ENCODE results near the gene UHRF1.
"Not testable (repeated sequence)": the region's sequence is repeated elsewhere in the genome, so short reads cannot be mapped to it uniquely, and the experiment has no call there.

Gene UHRF1

GRCh38 chr19:4974880-4975469, 65.7 kb downstream of the UHRF1 start:
- DNase-seq = no peak

- DNase-seq = not testable (repeated sequence)
Measured at GRCh38 chr19:4975601-4976000, 66.3 kb downstream of the UHRF1 start.

DNA sequence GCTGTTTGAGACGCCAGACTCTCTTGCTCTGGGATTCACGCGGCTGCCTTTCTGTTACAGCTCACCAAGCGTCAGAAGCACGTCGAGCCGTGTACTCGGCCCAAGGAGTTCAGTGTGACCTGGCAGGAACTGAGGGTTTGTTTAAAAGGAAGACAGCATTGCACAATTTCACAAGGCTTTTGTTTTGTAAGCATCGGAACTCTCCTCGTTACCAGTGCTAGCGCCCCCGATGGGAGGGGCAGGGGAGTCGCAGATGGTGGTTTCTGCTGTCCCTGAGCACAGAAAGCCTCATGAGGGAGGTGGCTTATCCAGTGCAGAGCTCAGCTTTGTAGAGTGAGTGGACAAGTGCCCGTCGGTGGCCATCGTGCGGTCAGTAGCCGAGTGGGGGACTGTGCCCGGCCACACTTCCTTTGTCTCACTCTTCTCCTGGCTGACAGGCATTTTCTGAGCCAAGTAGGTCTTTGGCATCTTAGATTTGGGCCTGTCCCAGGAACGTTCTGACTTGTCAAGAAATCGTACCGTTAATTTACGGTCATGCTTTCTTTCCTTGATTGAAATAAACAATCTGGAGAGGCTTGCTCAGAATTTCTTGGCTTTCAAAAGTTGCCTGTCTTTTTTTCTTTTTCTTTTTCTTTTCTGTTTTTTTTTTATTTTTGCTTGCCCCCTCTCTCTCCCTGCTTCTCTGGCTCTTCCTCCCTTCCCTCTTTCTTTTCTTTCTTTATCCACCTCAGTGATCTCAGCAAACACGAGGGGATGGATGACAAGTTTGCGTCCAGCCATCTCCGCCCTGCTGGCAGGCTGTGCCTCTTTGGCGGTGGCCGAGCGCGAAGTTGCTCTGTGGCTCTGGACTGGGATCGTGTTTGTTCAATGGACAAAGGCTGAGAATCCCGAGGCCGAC, 67.3 kb downstream of the UHRF1 start:
- DNase-seq = no peak

DNA sequence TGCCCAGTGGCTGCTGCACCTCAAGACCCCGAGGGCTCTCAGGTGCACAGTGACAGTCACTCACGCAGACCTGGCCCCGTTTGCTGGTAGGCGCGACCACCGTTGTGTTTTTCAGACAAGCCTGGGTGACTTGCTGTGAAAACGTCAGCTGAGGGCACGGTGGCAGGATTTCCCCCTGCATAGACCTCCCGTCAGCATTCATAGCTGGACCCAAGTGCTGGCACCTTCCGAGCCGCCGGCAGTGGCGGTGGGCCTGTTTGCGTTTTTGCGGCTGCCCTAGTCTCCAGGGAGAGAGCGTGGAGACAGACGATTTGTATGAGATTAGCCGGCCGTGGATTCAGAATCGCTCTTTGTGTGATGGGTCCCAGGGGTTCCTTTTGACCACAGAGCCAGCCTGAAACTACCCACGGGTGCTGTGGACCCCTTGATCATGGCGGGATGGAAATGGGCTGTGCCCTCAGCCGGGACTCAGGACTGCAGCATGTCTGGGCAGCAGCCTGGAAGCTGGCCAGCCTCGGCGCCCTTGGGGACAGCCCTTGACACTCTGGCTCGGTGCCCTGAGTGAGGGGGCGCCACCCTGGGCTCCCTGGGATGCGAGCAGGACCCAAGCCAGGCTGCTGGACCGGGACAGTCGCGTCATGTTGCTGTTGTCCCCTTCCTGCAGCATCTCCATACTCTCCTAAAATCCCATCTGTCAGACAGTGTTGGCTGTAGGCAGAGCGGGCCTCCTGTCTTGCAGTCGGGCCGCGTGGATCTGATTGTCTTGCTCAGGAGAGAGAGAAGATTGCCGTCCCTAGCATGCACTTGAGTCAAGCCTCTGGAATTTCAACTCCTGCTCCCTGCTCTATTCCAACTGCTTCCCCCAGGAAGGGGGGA, 68.2 kb downstream of the UHRF1 start:
- DNase-seq = no peak

GRCh38 chr19:4979211-4979807, 70.0 kb downstream of the UHRF1 start:
- no peak for DNase-seq

GRCh38 chr19:4980067-4980466, 70.8 kb downstream of the UHRF1 start:
- DNase-seq = no peak

DNA sequence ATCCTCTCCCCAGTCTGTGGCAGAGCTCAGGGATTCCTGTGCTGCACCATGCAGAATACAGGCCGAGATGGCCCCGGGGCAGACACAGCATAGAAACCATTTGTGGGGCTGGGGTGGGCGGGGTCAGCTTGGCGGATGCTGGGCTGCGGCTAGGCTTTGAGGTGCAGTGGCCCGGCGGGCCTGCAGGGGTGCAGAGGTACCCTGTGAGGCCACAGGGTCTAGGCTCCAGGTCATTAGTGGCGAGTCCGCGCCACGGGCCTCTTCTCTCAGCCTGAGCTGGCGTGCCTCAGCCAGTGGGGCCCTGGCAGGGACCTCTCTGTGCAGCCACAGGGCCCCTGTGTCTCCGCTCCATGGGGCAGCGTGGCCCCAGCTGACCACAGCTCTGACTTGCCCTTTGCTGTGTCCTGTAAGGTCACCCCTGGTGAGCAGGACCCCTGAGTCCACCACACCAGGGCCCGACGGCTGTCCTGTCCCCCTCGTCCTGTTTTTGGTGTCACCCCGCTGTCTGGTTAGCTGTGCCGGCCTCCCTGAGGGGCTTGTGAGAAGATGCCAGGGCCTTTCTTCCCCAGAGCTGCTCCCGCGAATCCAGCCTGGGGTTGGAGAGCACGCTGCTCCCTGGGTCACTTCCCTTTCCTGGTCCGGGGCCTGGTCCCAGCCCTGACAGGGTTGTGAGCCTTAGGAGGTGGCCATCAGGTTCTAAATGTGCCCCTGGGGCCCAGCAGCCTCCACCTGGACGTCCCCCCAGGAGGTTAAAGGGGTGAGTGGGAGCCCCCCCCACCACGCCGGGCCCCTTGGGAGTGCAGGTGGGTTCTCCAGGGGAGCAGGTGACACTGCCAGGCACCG, 71.8 kb downstream of the UHRF1 start:
- DNase-seq = no peak

- no peak for DNase-seq
Measured at GRCh38 chr19:4981681-4981958, 72.3 kb downstream of the UHRF1 start.

DNA sequence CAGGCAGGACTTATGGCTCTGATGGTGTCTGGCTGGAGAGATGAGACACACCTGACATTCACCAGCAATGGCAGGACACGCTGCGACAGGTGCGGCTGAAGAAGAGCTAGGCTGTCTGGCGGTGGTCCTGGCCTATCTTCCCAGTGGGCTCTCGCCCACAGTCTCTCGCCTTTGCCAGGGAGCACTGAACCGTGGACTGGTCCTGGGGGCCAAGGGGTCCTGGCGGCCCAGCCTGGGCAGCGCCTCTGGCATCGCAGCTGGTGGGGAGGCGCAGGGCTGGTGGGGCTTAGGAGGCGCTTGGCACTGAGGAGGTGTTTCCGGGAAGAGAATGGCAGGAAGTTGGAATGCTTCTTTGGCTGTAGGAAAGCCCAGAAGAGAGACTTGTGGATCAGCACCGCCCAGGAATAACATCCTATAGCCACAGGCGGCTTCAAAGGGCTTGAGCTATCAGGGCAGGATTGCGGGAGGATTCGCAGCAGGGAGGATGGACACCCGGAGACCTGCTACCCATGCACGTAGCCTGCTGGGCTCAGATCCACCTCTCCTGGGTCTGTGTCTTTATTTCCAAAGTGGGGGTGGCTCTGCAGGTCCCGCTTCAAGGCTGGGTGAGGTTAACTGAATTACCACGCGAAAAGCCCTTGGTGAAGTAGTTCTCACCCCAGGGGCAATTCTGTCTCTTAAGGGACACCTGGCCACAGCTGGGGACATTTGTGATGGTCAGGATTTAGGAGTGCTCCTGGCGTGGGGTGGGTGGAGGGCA, 74.2 kb downstream of the UHRF1 start:
- DNase-seq = no peak

GRCh38 chr19:4984106-4984380, 74.7 kb downstream of the UHRF1 start:
- no peak for DNase-seq

DNA sequence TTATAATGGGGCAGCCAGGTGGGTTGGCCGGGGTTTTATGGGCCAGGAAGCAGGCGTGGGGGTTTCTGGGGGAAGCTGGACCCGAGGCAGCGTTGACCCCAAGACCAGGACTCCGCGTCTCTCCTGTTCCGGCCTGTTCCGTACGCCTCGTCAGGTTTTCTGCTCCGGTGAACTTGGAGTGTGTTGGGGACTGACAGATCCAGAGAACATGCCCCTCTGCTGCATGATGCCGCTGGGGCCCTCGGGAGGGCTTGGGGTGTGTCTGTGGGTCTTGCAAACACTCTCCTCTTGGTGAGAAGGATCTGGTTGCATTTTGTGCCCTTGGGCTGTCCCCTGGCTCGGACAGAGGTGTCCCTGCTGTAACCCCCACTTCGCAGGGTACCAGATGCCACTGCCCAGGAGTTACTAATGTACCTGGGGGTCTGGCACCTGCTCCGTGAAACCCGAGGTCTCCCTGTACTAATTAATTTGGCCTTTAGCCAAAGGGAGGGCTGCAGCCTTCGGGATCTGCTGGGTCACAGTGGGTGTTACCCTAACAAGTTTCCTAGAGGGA, 75.2 kb downstream of the UHRF1 start:
- no peak for DNase-seq

DNA sequence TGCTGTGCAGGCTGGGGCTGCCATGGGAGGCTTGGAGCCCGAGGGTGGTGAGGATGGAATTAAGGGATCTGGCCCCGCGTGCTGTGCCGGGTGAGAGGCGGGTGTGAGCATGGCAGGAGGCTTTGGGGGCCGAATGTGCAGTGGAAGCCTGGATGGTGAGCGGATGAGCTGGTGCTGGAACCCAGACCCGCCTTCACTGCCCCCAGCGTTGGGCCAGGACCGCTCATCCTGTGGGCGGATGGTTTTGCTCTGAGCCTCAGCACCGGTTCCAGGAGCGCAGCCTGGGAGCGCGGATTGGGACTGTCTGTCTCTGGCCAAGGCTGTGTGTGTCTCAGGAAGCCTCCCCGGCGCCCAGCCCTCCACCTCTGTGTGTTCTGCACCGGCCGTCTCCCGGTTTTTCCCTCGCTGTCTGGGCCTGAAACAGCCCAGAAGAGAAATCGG, 76.3 kb downstream of the UHRF1 start:
- DNase-seq = no peak

- DNase-seq = no peak
Measured at GRCh38 chr19:4986056-4986455, 76.8 kb downstream of the UHRF1 start.

GRCh38 chr19:4986471-4986891, 77.2 kb downstream of the UHRF1 start:
- DNase-seq = no peak

- no peak for DNase-seq
Measured at GRCh38 chr19:4987256-4987655, 78.0 kb downstream of the UHRF1 start.

- no peak for DNase-seq
Measured at GRCh38 chr19:4987692-4988370, 78.5 kb downstream of the UHRF1 start.

DNA sequence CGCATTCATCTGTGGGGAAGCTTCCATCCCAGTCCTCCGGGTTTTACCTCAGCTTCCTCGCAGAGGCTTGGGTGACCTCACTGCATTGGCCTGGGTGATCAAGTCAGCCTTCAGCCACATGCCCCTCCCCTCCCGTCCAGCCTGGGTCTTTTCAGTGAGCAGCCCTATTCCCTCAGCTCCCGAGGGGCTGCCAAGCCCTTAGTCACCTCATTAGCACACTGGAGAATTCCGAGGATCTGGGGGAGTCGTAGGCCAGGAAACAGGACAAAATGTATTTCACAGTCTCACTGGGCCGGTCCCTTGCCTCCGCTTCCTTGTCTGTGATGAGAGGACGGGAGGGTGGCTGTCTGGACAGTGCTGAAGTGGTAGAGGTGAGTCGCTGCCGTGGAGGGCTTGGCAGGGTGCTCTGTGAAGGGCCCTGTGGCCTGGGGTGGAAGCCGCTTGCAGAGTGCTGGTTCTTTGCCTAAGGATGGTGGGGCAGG, 79.5 kb downstream of the UHRF1 start:
- no peak for DNase-seq

DNA sequence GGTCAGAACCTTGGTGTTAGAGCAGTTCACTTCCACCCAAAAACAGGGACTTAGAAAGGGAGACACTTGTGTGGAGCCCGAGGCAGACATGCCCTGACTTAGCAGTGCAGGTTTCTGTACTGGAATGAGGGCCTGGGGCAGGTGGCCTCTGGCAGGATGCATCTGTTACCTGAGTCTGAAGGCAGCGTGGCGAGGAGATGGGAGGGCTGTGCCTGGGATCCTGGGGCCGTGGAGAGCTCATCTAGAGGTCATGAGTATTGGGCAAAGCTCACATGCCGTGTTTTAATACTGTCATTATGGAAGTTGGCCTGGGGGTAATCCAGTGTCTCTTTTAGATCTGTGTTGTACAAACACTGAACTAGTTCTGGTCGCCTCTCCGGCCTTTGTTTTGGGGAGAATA, 81.0 kb downstream of the UHRF1 start:
- no peak for DNase-seq

GRCh38 chr19:4991538-4991937, 82.2 kb downstream of the UHRF1 start:
- no peak for DNase-seq

DNA sequence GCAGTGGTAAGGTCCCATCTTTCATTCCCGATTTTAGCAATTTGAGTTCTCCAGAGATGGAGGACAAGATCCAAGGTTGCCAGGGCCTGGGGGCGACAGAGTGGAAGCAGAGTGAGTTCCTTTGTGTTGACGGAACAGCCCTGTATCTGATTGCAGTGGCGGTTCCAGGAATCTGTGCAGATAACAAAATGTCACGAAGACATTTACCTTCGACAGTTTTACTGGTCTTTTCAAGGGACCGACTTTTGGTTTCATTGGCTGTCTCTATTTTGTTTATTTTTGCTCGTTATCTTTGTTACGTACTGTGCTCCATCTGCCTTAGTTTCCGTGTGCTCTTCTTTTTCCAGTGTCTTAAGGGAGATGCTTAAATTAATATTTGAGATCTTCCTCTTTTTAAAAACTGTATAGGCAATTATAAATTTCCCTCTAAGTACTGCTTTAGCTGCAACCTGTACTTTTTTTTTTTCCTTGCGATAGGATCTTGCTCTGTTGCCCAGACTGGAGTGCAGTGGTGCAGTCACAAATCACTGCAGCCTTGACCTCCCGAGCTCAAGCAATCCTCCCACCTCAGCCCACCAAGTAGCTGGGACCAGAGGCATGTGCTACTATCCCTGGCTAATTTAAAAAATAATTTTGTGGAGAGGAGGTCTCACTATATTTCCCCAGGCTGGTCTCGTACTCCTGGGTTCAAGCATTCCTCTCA, 82.8 kb downstream of the UHRF1 start:
- no peak for DNase-seq

Measured in activated CD4-positive, alpha-beta T cell treated with anti-CD3 and anti-CD28 coated beads, Interleukin-2, amount 50 U/mL, for 16 hours (primary cell).